Measurements from ENCODE around the gene DNAJB2.
"Not testable (repeated sequence)": the region's sequence is repeated elsewhere in the genome, so short reads cannot be mapped to it uniquely, and the experiment has no call there.

Gene DNAJB2

DNA sequence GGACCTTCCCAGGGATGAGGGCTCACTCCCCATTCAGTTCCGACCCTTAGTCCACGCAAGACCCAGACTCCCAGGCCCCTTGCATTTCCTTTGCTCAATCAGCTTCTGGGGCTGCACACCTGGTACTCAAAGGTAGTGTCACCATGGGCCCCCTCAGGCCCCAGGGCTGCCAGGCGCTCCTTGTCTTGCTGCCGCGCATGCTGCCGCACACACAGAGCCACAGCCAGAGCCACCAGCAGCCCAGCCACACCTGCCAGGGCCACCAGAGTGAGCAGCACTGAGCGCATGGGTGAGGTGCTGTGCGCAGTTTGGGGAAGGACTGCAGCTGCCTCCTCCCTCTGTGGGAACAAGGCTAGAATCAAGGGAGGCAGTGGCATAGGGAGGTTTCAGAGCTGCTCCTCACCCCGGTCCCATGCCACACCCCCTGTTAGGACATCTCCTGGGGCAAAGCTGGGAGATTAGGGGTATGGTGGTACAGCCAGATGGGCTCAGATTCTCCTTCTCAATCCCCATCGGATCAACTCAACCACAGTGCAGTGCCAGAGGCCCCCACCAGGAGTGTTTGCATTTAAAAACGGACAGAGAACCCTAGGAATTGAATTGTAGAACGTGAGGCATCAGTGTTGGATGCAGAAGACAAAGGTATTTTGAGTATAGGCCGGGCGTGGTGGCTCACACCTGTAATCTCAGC, 18.7 kb downstream of the DNAJB2 start:
- Mint-ChIP-seq H3K36me3 (no peaks in the 10 kb centered on the region), H3K4me1 (ENCODE audit: low read depth) (peaks cover 25% of the 10 kb centered on the region), H3K4me3 (no peak overlapping the region), H3K27me3 (no peaks in the 10 kb centered on the region), H3K27ac (no peak overlapping the region), H3K9me3 (ENCODE audit: low read depth) (no peaks in the 10 kb centered on the region)

DNA sequence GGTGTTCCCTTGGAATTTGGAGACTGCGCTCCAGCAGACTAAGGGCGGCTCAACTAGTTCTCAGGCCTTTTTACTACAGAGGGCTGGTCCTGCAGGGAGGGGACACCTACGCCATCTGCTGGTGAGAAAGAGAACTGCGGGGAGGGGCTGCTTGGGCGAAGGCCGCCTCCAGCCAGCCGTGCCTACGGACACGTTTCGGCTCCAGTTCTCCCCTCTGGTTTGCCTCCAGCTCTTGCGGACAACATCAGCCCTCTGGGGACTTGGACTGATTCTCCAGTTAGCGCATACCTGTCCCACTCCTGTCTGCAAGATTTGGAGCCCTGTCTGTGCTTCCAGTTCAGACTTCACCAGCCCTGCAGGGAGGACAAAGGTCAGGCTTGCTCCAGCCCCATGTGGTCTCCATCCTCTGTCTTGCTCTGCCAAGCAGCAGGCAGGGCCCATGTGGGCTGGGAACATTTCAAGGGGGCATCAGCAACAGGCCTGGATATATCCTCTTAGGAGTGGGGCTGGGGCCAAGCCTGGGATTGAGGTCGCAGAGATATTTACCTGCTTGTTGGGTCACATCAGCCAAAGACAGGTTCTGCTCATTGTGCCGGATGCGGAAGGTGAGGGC, 19.7 kb downstream of the DNAJB2 start:
- Mint-ChIP-seq H3K27ac (no peak overlapping the region), H3K4me1 (ENCODE audit: low read depth) (peaks cover 25% of the 10 kb centered on the region), H3K27me3 (no peaks in the 10 kb centered on the region), H3K9me3 (ENCODE audit: low read depth) (no peaks in the 10 kb centered on the region), H3K4me3 (no peak overlapping the region), H3K36me3 (no peaks in the 10 kb centered on the region)

DNA sequence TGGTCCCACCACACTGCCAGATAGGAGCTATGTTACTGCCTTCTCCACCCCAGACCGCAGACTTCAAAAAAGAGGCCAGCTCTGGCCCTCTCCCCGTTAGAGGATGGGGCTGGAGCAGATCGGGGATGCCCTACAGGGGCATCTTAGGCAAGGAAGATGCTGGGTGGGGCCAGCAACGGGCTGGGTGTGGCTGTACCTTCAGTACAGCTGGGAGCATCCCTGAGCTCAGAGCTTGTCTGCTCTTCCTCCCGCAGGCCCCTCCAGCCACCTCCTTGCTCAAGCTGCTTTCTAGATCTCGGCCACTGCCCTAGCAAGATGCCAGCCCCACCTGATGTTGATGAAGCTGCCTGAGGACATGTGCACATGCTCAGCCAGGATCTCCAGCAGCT, 20.2 kb downstream of the DNAJB2 start:
- Mint-ChIP-seq H3K4me3 (no peak overlapping the region), H3K27ac (no peak overlapping the region), H3K9me3 (ENCODE audit: low read depth) (no peaks in the 10 kb centered on the region), H3K4me1 (ENCODE audit: low read depth) (peaks cover 22% of the 10 kb centered on the region), H3K27me3 (peaks cover 2% of the 10 kb centered on the region), H3K36me3 (no peaks in the 10 kb centered on the region)

DNA sequence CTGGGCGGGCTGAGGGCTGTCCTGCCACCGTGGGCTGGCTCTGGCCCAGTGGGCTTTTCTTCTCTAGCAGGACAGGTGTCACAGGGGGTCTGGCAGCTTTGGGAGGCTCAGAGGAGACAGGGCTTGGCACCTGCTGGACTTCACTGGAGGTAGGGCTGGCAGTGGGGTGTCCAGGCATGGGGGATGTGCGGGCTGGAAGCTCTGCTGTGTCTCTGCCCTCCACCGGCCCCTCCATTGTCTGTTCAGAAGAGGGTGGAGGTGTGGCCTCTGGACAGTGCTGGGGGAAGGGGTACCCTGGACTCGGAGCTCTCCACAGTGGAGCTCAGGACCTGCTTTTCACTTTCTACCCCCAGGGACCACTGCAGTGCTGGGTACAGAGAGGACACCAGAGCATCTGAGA, 20.9 kb downstream of the DNAJB2 start:
- Mint-ChIP-seq H3K27me3 (peaks cover 5% of the 10 kb centered on the region), H3K36me3 (no peaks in the 10 kb centered on the region), H3K4me3 (no peak overlapping the region), H3K27ac (no peak overlapping the region), H3K4me1 (ENCODE audit: low read depth) (peaks cover 21% of the 10 kb centered on the region), H3K9me3 (ENCODE audit: low read depth) (no peaks in the 10 kb centered on the region)

DNA sequence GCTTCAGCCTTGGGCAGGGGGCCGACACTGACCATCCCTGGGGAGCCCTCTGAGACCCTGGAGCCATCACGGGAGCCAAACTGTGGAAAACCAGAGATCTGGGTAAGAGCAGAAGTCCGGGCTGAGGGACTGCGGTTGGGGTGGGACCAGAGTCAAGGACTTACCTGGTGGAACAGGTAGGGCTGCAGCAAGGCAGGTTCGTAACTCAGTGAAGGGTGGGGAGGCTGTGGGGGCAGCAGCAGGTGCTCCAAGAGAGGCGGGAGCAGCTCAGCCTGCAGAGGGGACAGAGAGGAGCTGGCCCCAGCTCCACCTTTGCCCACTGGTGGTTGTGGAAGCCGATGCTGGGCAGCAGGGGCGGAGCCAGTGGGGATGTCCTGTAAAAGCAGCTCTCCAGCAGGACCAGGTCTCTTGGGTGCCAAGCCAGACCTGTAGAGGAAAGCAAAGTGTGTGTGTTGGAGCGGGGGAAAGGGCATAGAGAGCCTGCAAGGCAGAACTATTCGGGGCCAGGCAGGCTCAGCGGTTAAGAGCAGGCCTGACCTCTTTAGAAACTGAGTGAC, 23.3 kb downstream of the DNAJB2 start:
- no peak overlapping the region for H3K27ac Mint-ChIP-seq
- no peaks in the 10 kb centered on the region for H3K9me3 Mint-ChIP-seq (ENCODE audit: low read depth)
- H3K36me3 Mint-ChIP-seq: no peaks in the 10 kb centered on the region
- H3K4me1 Mint-ChIP-seq (ENCODE audit: low read depth): peaks cover 5% of the 10 kb centered on the region
- no peak overlapping the region for H3K4me3 Mint-ChIP-seq
- peaks cover 13% of the 10 kb centered on the region for H3K27me3 Mint-ChIP-seq

DNA sequence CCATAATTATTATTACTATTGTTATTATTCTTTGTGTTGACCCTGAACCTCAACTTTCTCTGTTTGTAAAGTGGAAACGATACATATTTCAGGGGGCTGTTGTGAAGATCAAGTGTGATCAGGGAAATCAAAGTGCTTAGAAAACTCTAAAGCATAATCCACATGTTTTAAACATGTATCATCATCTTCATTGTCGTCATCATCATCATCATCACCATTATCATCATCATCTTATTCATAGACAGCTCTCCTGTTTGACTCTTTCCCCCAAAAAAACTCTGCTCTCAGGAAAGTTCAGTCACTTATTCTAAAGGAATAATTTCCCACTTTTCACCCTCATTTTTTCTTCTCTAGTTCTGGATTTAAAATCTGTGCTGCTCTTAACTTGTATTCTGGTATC, 25.1 kb downstream of the DNAJB2 start:
- no peaks in the 10 kb centered on the region for H3K9me3 Mint-ChIP-seq (ENCODE audit: low read depth)
- no peak overlapping the region for H3K27ac Mint-ChIP-seq
- peaks cover 21% of the 10 kb centered on the region for H3K27me3 Mint-ChIP-seq
- no peak overlapping the region for H3K4me3 Mint-ChIP-seq
- peaks cover 6% of the 10 kb centered on the region for H3K4me1 Mint-ChIP-seq (ENCODE audit: low read depth)
- no peaks in the 10 kb centered on the region for H3K36me3 Mint-ChIP-seq

DNA sequence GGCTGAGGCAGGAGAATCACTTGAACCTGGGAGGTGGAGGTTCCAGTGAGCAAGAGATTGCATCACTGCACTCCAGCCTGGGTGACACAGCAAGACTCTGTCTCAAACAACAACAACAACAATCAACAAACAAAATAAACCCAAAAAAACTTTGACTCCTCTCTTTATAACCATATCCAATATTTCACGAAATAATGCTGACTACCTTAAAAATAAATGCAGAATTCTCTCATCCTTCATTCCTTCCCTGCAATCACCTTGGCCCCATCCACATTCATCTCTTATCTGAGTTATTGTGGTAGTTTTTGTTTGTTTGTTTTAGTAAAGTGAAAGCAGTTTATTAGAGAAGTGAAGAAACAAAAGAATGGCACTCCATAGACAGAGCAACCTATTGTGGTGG, 26.9 kb downstream of the DNAJB2 start:
- Mint-ChIP-seq H3K4me3 (no peak overlapping the region), H3K36me3 (no peaks in the 10 kb centered on the region), H3K27me3 (peaks cover 32% of the 10 kb centered on the region), H3K27ac (no peak overlapping the region), H3K9me3 (ENCODE audit: low read depth) (no peaks in the 10 kb centered on the region), H3K4me1 (ENCODE audit: low read depth) (peaks cover 9% of the 10 kb centered on the region)

DNA sequence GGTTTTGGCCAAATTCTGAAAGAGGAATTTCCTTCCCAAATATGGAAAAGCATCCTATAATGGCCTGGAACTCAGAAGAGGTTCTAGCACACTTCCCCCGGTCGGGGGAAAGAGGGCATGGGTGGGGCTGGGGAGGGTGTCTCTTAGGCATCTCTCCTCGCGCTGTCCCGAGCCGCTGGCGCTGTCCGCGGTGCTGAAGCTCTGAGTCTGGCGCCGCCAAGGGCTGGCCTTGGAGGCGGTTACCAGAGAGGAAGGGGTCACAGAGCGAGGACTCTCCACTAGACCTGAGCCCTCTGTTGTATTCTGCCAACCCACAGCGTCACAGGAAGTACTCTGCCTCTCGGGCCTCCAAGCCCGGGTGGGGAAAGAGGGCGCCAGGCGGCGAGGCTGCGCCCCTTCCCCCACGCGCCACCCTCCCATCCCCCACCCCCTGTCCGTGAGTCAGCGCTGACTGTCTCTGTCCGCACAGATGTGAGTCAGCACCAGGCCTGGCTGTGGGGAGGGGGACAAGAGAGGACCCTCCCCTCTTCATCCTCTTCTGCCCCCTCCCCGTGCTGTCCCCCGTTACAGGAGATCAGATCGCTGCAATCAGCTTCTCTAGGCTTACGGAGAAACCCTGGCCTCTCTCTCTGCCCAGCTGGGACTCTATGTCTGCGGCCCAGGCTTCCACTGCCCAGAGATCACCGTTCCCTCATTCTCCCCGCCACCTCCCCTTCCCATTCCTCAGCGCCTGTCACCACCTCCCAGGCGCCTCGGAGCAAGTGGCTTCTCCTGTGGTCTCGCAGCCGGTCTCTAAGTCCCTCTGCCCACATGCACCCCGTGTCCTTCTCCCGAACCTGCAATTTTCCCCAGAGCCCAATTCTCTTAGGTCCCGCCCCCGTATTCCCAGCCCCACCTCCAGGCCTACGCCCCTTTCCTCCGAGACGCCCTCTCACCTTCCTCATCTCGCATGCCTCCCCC, 29.3 kb downstream of the DNAJB2 start:
- no peak overlapping the region for H3K27ac Mint-ChIP-seq
- peaks cover 39% of the 10 kb centered on the region for H3K27me3 Mint-ChIP-seq
- H3K9me3 Mint-ChIP-seq (ENCODE audit: low read depth): no peaks in the 10 kb centered on the region
- H3K36me3 Mint-ChIP-seq: no peaks in the 10 kb centered on the region
- H3K4me3 Mint-ChIP-seq: no peak overlapping the region
- H3K4me1 Mint-ChIP-seq (ENCODE audit: low read depth): peaks cover 9% of the 10 kb centered on the region

DNA sequence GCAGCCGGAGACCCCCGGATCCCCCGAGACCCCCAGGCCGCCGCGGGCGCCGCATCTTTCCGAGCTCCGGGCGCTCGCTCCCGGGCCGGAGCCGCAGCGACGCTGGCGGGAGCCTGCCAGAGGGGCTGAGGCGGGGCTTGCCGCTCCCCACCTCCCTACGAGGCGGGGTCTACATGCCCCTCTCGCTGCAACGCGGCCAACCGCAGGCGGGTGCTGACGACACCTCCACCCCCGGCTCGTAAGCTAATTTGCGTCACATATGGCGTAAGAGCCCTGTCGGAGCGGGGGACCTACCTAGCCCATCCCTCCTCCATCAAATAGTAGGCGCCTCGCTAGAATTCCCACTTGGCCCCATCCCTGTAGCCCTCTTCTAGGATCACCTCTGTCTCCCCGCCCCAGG, 30.1 kb downstream of the DNAJB2 start, which contains the start of gene PTPRN:
PTPRN (minus strand) TSS at position 124 of the 400 bp plus-strand sequence; CDS start at position 55, 69 bp downstream.
- H3K27ac Mint-ChIP-seq: no peak within 1 kb of the TSS
- H3K4me1 Mint-ChIP-seq (ENCODE audit: low read depth): peaks cover 9% of the 10 kb centered on the region
- H3K4me3 Mint-ChIP-seq: no peak within 1 kb of the TSS
- H3K27me3 Mint-ChIP-seq: peaks cover 40% of the 10 kb centered on the region
- H3K9me3 Mint-ChIP-seq (ENCODE audit: low read depth): no peaks in the 10 kb centered on the region
- no peaks in the 10 kb centered on the region for H3K36me3 Mint-ChIP-seq

DNA sequence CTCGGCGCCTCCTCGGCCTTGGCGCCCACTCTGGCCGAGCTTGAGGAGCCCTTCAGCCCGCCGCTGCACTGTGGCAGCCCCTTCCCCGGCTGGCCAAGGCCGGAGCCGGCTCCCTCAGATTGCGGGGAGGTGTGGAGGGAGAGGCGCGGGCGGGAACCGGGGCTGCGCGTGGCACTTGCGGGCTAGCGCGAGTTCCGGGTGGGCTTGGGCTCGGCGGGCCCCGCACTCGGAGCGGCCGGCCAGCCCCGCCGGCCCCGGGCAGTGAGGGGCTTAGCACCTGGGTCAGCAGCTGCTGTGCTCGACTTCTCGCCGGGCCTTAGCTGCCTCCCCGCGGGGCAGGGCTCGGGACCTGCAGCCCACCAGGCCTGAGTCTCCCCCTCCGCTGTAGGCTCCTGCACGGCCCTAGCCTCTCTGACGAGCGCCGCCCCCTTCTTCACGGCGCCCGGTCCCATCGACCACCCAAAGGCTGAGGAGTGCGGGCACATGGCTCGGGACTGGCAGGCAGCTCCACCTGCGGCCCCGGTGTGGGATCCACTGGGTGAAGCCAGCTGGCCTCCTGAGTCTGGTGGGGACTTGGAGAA, 33.6 kb downstream of the DNAJB2 start:
- H3K27ac Mint-ChIP-seq; H3K4me1 Mint-ChIP-seq (ENCODE audit: low read depth); H3K4me3 Mint-ChIP-seq; H3K36me3 Mint-ChIP-seq; H3K9me3 Mint-ChIP-seq (ENCODE audit: low read depth): not testable (repeated sequence)
- peaks cover 30% of the 10 kb centered on the region for H3K27me3 Mint-ChIP-seq

DNA sequence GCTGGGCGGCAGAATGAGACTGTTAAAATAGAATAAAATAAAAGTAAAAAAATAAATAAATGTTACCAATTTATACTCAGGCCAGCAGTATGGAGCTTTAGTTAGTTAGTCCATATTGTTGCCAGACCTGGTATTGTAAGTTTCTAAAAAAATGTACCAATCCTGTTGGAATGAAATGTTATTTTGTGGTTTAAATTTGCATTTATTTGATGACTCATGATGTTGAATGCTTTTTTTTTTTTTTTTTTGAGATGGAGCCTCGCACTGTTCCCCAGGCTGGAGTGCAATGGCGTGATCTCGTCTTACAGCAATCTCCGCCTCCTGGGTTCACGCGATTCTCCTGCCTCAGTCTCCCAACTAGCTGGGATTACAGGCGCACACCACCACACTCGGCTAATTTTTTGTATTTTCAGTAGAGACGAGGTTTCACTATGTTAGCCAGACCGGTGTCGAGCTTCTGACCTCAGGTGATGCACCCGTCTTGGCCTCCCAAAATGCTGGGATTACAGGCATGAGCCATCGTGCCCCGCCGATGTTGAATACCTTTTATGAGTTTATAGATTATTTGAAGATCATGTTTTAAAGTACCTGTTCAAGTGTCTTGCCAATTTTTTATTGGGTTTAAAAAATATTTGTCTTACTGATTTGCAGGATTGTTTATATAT, 35.8 kb downstream of the DNAJB2 start:
- peaks cover 1% of the 10 kb centered on the region for H3K4me1 Mint-ChIP-seq (ENCODE audit: low read depth)
- H3K27ac Mint-ChIP-seq: no peak overlapping the region
- no peak overlapping the region for H3K4me3 Mint-ChIP-seq
- H3K9me3 Mint-ChIP-seq (ENCODE audit: low read depth): no peaks in the 10 kb centered on the region
- H3K36me3 Mint-ChIP-seq: no peaks in the 10 kb centered on the region
- peaks cover 19% of the 10 kb centered on the region for H3K27me3 Mint-ChIP-seq

DNA sequence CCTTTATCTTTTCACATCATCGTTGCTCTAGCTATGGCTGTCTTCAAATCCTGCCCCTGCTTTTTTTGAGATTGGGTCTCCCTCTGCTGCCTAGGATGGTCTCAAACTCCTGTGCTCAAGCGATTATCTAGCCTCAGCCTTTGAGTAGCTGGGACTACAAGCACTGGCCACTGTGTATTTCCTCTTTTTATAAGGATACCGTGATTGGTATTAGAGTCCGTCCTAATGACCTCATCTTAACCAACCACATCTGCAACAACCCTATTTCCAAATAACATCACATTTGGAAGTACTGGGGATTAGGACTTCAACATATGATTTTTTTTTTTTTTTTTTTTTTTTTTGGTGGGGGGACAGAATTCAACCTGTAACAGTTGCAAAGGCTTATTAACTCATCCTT, 44.3 kb downstream of the DNAJB2 start:
- H3K4me3 Mint-ChIP-seq: no peak overlapping the region
- H3K27me3 Mint-ChIP-seq: peaks cover 8% of the 10 kb centered on the region
- no peak overlapping the region for H3K27ac Mint-ChIP-seq
- no peaks in the 10 kb centered on the region for H3K36me3 Mint-ChIP-seq
- peaks cover 16% of the 10 kb centered on the region for H3K4me1 Mint-ChIP-seq (ENCODE audit: low read depth)
- H3K9me3 Mint-ChIP-seq (ENCODE audit: low read depth): no peaks in the 10 kb centered on the region

DNA sequence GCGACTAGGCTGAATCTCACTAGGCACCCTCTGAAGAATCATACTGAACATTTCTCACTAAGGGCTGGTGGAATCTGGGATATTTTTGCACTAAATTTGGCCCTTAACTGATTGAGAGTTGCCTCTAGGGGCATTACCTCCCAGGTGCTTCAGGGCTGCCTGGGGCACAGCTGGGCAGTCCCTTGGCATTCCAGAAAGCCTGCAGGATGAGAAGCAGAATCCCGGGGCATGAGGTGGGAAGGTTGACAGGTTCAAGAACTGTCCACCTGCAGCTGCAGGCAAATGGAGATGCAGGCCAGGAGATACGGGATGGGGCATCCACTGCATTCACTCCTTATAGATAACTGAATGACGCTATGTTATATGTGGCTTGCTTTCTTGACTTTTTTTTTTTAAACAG, 46.0 kb downstream of the DNAJB2 start:
- H3K36me3 Mint-ChIP-seq: no peaks in the 10 kb centered on the region
- no peak overlapping the region for H3K4me3 Mint-ChIP-seq
- H3K4me1 Mint-ChIP-seq (ENCODE audit: low read depth): peaks cover 16% of the 10 kb centered on the region
- H3K27me3 Mint-ChIP-seq: peaks cover 10% of the 10 kb centered on the region
- H3K27ac Mint-ChIP-seq: no peak overlapping the region
- H3K9me3 Mint-ChIP-seq (ENCODE audit: low read depth): no peaks in the 10 kb centered on the region

DNA sequence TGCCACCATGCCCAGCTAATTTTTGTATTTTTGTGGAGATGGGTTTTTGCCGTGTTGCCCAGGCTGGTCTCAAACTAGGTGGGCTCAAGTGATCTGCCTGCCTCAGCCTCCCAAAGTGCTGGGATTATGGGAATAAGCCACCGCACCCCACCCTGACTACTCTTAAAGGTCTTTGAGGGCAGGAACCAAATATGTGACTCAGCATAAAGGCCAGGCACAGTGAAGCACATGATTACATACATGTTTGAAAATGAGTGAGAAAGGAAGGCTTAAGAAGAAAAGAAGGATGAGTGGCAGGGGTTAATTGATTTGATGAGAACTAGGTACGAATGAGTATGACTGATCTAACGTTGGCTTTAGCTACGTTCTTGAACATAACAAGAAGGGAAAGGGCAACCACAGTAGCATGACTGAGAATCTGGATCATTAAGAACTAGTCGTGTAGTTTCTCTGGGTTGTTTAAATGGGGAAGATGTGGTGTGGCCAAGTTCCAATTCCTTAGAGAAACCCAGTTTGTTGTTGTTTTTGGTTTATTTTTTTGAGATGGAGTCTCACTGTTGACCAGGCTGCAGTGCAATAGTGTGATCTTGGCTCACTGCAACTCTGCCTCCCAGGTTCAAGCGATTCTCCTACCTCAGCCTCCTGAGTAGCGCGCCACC, 46.6 kb downstream of the DNAJB2 start:
- H3K4me3 Mint-ChIP-seq: no peak overlapping the region
- H3K9me3 Mint-ChIP-seq (ENCODE audit: low read depth): no peaks in the 10 kb centered on the region
- no peaks in the 10 kb centered on the region for H3K36me3 Mint-ChIP-seq
- H3K27ac Mint-ChIP-seq: no peak overlapping the region
- peaks cover 16% of the 10 kb centered on the region for H3K4me1 Mint-ChIP-seq (ENCODE audit: low read depth)
- H3K27me3 Mint-ChIP-seq: peaks cover 14% of the 10 kb centered on the region
